ENCODE measurements around the gene RNF223.

RNF223 gene

DNA sequence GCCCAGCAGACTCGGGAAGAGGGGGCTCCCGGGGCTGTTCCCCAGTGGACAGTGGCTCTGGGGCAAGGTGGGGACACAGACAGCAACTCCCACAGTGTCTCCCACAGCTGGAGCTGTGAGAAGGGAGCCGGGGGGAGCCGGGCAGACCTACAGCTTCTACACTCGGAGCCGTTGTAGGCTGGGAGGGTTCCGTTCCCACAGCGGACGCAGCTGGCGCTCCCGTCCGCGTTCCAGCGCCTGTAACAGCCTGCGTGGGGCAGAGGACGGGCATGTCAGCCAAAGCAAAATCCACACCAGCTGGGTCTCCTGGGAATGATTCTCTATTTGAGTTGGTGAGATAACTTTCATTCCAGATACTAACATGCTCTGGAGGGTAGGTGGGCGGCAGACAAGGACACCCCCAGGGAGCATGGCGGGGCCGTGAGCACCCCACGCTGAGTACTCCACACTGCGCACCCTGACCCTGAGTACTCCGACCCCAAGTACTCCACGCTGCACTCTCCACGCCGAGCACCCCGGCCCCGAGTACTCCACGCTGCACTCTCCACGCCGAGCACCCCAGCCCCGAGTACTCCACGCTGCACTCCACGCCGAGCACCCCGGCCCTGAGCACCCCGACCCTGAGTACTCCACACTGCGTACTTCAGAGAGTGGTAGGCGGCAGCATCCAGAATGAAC, 13.4 kb upstream of the RNF223 start:
- Histone ChIP-seq H3K27ac (ENCODE audit: low read depth, low read length) (no peak overlapping the region), H3K36me3 (ENCODE audit: control insufficient read depth in 5 of 5, insufficient read depth in 5 of 5, low read length in 5 of 5) (peaks cover 0 to 29% (median 0%) of the 10 kb centered on the region in 5 donors), H3K27me3 (ENCODE audit: control insufficient read depth in 5 of 5, insufficient read depth in 4 of 5, low read length in 5 of 5) (no peaks in the 10 kb centered on the region), H3K4me3 (ENCODE audit: low read depth in 1 of 5, low read length in 5 of 5) (no peak overlapping the region), H3K9me3 (ENCODE audit: control insufficient read depth in 5 of 5, low read length in 5 of 5) (no peaks in the 10 kb centered on the region), H3K4me1 (ENCODE audit: control insufficient read depth in 5 of 5, insufficient read depth in 5 of 5, low read length in 5 of 5) (no peaks in the 10 kb centered on the region), H3K9ac (ENCODE audit: low read length in 5 of 5) (no peak overlapping the region)

GRCh38 chr1:1086911-1087341, 12.8 kb upstream of the RNF223 start:
- no peaks in the 10 kb centered on the region for H3K27me3 ChIP-seq (ENCODE audit: control insufficient read depth in 5 of 5, insufficient read depth in 4 of 5, low read length in 5 of 5)
- no peaks in the 10 kb centered on the region for H3K9me3 ChIP-seq (ENCODE audit: control insufficient read depth in 5 of 5, low read length in 5 of 5)
- peaks cover 0 to 33% (median 0%) of the 10 kb centered on the region in 5 donors for H3K36me3 ChIP-seq (ENCODE audit: control insufficient read depth in 5 of 5, insufficient read depth in 5 of 5, low read length in 5 of 5)

DNA sequence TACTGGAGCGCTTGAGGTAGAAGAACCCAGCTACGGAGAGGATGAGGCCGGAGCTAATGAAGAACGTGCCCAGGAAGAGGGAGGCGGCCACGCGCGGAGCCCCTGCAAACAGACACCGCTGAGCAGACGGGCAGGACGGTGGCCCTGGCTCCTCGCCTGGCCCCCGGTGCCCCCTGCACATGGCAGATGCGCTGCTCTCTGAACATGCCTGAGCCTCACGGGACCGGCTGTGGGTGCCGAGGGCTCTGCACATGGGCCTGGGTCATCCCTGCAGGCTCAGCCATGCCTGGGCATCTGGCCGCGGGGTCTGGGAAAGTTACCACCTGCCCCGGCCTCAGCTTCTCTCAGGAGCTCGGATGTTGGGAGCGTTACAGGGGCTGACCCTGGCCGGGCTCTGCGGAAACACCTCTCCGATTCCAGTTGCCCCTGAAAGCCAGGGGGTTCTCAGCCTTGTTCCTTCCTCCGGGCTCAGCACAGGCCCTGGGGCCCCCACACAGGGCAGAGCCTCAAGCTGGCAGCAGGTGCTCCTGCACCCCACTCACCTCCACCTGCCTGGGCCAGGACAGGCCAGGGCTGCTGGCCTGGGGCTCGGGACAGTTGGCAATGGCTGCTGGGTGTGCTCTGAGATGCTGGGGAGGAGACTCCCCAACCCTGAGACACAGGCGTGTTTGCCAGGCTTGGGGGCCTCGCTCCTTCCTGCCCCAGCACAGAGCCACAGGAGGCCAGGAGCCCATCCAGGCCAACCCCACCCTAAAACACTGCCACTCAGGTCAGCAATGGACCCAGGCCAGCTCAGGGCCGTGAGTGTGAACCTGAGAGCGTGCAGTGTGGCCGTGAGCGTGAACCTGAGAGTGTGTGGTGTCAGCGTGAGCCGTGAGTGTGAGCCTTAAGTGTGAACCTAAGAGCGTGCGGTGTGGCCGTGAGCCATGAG, 12.1 kb upstream of the RNF223 start:
- Histone ChIP-seq H3K9me3 (ENCODE audit: control insufficient read depth in 5 of 5, low read length in 5 of 5) (no peaks in the 10 kb centered on the region), H3K27ac (ENCODE audit: low read depth, low read length) (no peak overlapping the region), H3K9ac (ENCODE audit: low read length in 5 of 5) (no peak overlapping the region), H3K4me3 (ENCODE audit: low read depth in 1 of 5, low read length in 5 of 5) (no peak overlapping the region), H3K4me1 (ENCODE audit: control insufficient read depth in 5 of 5, insufficient read depth in 5 of 5, low read length in 5 of 5) (no peaks in the 10 kb centered on the region), H3K27me3 (ENCODE audit: control insufficient read depth in 5 of 5, insufficient read depth in 4 of 5, low read length in 5 of 5) (no peaks in the 10 kb centered on the region), H3K36me3 (ENCODE audit: control insufficient read depth in 5 of 5, insufficient read depth in 5 of 5, low read length in 5 of 5) (peaks cover 0 to 33% (median 0%) of the 10 kb centered on the region in 5 donors)

More at GRCh38 chr1:1086911-1087341, 12.8 kb upstream of the RNF223 start:
- no peak overlapping the region for H3K9ac ChIP-seq (ENCODE audit: low read length in 5 of 5)
- H3K4me1 ChIP-seq (ENCODE audit: control insufficient read depth in 5 of 5, insufficient read depth in 5 of 5, low read length in 5 of 5) = no peaks in the 10 kb centered on the region
- H3K4me3 ChIP-seq (ENCODE audit: low read depth in 1 of 5, low read length in 5 of 5) = no peak overlapping the region
- no peak overlapping the region for H3K27ac ChIP-seq (ENCODE audit: low read depth, low read length)

DNA sequence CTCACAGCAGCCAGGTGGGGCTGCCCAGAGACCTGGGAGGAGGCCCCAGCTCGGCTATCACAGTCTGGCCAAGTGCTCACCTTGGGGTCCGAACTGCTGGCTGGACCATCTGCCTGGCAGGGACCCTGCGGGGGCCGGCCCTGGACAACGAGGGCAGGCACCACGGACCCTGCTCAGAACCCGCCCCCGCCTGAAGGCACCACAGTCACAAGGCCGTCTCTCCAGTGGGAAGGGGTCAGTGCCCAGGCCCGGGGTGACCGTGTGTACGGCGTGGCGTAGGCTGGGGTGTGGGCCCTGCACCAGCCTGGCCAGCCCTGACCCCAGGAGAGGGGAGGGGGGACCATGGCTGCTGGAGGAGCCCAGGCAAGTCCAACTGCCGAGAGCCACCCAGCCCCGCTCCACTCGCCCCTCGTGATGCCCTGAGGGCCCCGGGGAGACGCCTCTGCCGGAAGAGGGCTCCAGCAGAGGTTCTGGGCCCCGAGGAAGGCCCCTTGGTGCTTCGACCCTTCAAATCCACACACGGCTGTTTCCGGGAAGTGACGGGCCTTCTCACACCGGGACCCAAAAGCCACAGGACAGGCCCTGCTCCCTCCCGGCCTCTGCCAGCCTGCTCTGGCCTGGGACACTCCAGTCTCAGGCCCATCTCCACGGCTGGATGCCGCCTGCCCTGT, 11.2 kb upstream of the RNF223 start:
- peaks cover 0 to 33% (median 0%) of the 10 kb centered on the region in 5 donors for H3K36me3 ChIP-seq (ENCODE audit: control insufficient read depth in 5 of 5, insufficient read depth in 5 of 5, low read length in 5 of 5)
- H3K27ac ChIP-seq (ENCODE audit: low read depth, low read length) = no peak overlapping the region

DNA sequence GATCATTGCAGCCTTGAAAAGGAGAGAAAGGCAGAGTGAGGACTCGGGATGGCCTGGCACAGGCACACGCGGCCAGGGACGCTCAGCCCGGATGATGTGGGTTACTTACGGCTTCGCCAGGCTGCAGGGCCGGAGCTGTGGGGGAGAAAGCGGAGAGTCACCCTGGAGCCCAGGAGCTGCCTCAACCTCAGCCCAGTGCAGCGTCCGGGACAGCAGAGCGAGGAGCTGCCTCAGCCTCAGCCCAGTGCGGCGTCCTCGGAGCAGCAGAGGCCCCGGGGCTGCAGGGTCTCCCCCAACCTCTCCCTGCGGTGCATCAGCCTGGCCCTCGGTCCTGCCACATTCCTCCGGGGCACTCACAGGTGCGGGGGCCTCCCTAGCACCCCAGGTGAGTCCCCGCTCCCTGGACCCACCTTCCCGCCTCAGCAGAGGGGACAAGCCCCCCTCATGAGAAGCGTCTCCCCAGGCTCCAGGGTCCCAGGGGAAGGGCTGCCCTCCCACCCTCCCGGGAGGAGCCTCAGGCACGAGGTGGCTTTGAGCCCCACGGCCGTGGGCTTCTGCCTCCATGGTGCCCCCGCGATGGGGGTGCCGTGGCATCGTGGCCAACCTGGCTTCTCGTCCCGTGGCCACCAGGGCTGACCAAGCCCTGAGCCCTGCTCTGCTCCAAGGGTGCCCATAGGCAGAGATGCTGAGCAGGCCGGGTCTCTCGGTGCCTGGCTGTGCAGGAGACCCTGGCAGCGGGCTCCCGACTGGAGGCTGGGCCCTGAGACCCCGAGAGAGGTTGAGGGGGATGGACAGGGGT, 10.5 kb upstream of the RNF223 start:
- Histone ChIP-seq H3K27me3 (ENCODE audit: control insufficient read depth in 5 of 5, insufficient read depth in 4 of 5, low read length in 5 of 5) (peaks cover 0 to 2% (median 0%) of the 10 kb centered on the region in 5 donors), H3K4me3 (ENCODE audit: low read depth in 1 of 5, low read length in 5 of 5) (no peak overlapping the region), H3K4me1 (ENCODE audit: control insufficient read depth in 5 of 5, insufficient read depth in 5 of 5, low read length in 5 of 5) (peaks cover 0 to 9% (median 9%) of the 10 kb centered on the region in 5 donors), H3K9me3 (ENCODE audit: control insufficient read depth in 5 of 5, low read length in 5 of 5) (no peaks in the 10 kb centered on the region), H3K9ac (ENCODE audit: low read length in 5 of 5) (no peak overlapping the region), H3K36me3 (ENCODE audit: control insufficient read depth in 5 of 5, insufficient read depth in 5 of 5, low read length in 5 of 5) (peaks cover 0 to 33% (median 0%) of the 10 kb centered on the region in 5 donors), H3K27ac (ENCODE audit: low read depth, low read length) (no peak overlapping the region)

More for the DNA sequence above, 11.2 kb upstream of the RNF223 start:
- Histone ChIP-seq H3K4me3 (ENCODE audit: low read depth in 1 of 5, low read length in 5 of 5) (no peak overlapping the region), H3K9me3 (ENCODE audit: control insufficient read depth in 5 of 5, low read length in 5 of 5) (no peaks in the 10 kb centered on the region), H3K4me1 (ENCODE audit: control insufficient read depth in 5 of 5, insufficient read depth in 5 of 5, low read length in 5 of 5) (peaks cover 0 to 2% (median 1%) of the 10 kb centered on the region in 5 donors), H3K27me3 (ENCODE audit: control insufficient read depth in 5 of 5, insufficient read depth in 4 of 5, low read length in 5 of 5) (no peaks in the 10 kb centered on the region), H3K9ac (ENCODE audit: low read length in 5 of 5) (no peak overlapping the region)

GRCh38 chr1:1083416-1084371, 9.6 kb upstream of the RNF223 start:
- Histone ChIP-seq H3K9me3 (ENCODE audit: control insufficient read depth in 5 of 5, low read length in 5 of 5) (no peaks in the 10 kb centered on the region), H3K9ac (ENCODE audit: low read length in 5 of 5) (no peak overlapping the region), H3K27ac (ENCODE audit: low read depth, low read length) (no peak overlapping the region), H3K4me1 (ENCODE audit: control insufficient read depth in 5 of 5, insufficient read depth in 5 of 5, low read length in 5 of 5) (peaks cover 2 to 13% (median 12%) of the 10 kb centered on the region in 5 donors), H3K4me3 (ENCODE audit: low read depth in 1 of 5, low read length in 5 of 5) (no peak overlapping the region), H3K36me3 (ENCODE audit: control insufficient read depth in 5 of 5, insufficient read depth in 5 of 5, low read length in 5 of 5) (peaks cover 0 to 33% (median 0%) of the 10 kb centered on the region in 5 donors), H3K27me3 (ENCODE audit: control insufficient read depth in 5 of 5, insufficient read depth in 4 of 5, low read length in 5 of 5) (peaks cover 0 to 2% (median 0%) of the 10 kb centered on the region in 5 donors)

DNA sequence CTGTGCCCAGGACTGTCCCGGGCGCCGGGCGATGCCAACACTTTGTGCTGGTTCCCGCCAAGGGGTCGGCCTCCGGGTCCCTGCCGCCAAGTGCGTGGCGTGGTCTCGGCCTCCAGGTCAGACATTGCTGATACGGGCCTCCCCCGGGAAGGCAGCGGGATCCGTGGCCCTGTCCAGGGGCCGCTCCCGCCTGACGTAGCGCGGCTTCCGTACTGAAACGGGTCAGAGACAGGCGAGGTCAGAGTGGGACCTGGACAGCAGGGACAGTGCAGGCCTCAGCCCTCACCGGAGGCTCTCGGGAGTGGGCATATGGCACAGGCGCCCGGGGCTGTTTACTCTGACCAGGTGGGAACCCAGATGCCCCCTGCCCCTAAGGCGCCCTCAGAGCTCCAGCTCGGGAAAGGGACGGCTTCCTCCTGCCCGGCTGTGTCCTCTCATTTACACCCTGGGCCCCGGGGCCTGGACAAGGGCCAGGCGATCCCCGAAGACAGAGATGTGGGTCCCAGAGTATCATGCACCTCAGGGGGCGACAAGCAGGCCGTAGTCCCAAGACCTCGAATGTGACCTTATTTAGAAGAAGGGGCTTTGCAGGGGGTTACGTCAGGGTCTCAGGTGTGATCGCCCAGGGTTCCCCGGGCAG, 8.8 kb upstream of the RNF223 start:
- H3K27ac ChIP-seq (ENCODE audit: low read depth, low read length) = no peak overlapping the region
- H3K4me1 ChIP-seq (ENCODE audit: control insufficient read depth in 5 of 5, insufficient read depth in 5 of 5, low read length in 5 of 5) = peaks cover 2 to 13% (median 12%) of the 10 kb centered on the region in 5 donors
- no peaks in the 10 kb centered on the region for H3K9me3 ChIP-seq (ENCODE audit: control insufficient read depth in 5 of 5, low read length in 5 of 5)
- no peak overlapping the region for H3K9ac ChIP-seq (ENCODE audit: low read length in 5 of 5)
- H3K36me3 ChIP-seq (ENCODE audit: control insufficient read depth in 5 of 5, insufficient read depth in 5 of 5, low read length in 5 of 5) = peaks cover 0 to 33% (median 0%) of the 10 kb centered on the region in 5 donors
- peaks cover 0 to 2% (median 0%) of the 10 kb centered on the region in 5 donors for H3K27me3 ChIP-seq (ENCODE audit: control insufficient read depth in 5 of 5, insufficient read depth in 4 of 5, low read length in 5 of 5)
- H3K4me3 ChIP-seq (ENCODE audit: low read depth in 1 of 5, low read length in 5 of 5) = no peak overlapping the region

- peaks cover 0 to 33% (median 0%) of the 10 kb centered on the region in 5 donors for H3K36me3 ChIP-seq (ENCODE audit: control insufficient read depth in 5 of 5, insufficient read depth in 5 of 5, low read length in 5 of 5)
- H3K27ac ChIP-seq (ENCODE audit: low read depth, low read length) = no peak overlapping the region
- H3K27me3 ChIP-seq (ENCODE audit: control insufficient read depth in 5 of 5, insufficient read depth in 4 of 5, low read length in 5 of 5) = peaks cover 0 to 2% (median 0%) of the 10 kb centered on the region in 5 donors
- H3K9me3 ChIP-seq (ENCODE audit: control insufficient read depth in 5 of 5, low read length in 5 of 5) = no peaks in the 10 kb centered on the region
- H3K4me3 ChIP-seq (ENCODE audit: low read depth in 1 of 5, low read length in 5 of 5) = no peak overlapping the region
- peaks cover 2 to 13% (median 12%) of the 10 kb centered on the region in 5 donors for H3K4me1 ChIP-seq (ENCODE audit: control insufficient read depth in 5 of 5, insufficient read depth in 5 of 5, low read length in 5 of 5)
- no peak overlapping the region for H3K9ac ChIP-seq (ENCODE audit: low read length in 5 of 5)
Observed at GRCh38 chr1:1082239-1082775, 8.2 kb upstream of the RNF223 start.
